Epidermal melanocyte (primary cell): ENCODE data around the gene MRPL24.

Source experiments
- DNase-seq: peaks from one replicate; pipeline ENCODE4 v3.0.0; 2011; ENCODE audit warnings: low spot score; ENCODE audit not compliant: insufficient read length

MRPL24 gene

GRCh38 chr1:156744344-156744743 is 3.5 kb upstream of the MRPL24 start:
- DNase-seq = no peak

GRCh38 chr1:156743367-156744302 is 2.7 kb upstream of the MRPL24 start:
- DNase-seq = no peak

- DNase-seq = no peak
Observed at GRCh38 chr1:156742801-156743200, 1.9 kb upstream of the MRPL24 start.

- DNase-seq = no peak
Observed at GRCh38 chr1:156742017-156742416, 1.1 kb upstream of the MRPL24 start.

DNA sequence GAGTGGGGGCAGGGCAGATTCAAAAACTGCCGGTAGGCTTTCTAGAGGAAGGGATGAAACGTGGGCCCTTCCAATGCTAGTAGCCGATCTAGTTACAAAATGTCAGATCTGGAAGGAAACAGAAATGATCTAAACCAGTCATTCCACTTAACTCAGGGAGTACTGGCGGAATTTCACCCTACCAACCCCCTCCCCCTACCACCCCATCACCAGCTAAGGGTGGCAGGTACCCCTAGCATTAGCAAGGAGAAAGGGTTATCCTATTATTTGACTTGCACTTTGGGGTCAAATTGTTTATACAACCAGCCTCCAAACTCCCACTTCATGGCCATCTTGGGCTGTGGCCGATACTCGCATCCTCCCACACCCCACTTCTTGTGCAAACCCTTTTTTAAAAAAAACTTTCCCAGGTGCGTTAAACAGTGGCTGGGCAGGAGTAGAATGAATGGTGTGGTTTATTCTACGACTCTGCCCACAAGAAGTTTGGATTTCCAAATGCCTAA is 644 bp upstream of the MRPL24 start:
- no peak for DNase-seq

DNA sequence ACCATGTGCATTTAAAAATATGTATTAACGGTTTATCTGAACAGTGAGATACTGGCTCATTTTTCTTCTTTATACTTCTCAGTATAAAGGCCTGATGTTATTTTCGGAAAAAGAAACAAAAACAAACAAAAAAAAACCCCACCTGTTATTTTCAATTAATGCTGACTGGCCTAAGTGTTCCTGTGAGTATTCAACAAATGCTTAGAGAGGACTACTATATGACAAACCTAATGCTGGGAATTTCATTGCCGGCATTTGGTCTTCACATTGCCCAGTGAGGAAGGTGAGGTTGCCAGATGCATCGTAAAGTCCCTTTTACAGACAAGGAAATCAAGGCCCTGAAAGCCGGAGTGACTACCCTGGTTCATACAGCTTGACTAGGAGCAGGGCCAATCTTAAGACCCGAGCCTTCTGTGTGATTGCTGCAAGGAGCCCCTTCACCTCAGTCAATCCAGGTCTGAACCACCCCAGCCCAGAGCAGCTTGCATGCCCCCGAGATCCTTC is 599 bp downstream of the MRPL24 start:
- no peak for DNase-seq

DNA sequence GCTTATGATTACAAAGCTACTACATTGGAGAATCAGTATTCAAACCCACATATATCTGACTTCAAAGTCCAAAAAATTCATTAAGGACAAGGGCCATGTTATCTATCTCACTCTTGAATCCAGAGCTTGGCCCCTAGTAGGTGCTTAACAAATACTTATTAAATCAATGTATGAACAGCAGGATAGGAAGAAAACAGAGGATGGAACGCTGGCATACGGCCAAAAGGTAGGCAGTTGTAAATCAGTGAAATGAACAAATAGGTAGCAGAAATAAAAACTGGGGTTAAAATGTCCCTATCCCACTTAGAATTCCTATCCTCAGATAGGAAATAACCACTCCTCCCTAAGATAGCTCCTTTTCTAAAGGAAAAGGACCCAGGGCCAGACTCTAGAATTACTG is 2.0 kb downstream of the MRPL24 start:
- DNase-seq = no peak

GRCh38 chr1:156738407-156738806 is 2.5 kb downstream of the MRPL24 start:
- DNase-seq = no peak

DNA sequence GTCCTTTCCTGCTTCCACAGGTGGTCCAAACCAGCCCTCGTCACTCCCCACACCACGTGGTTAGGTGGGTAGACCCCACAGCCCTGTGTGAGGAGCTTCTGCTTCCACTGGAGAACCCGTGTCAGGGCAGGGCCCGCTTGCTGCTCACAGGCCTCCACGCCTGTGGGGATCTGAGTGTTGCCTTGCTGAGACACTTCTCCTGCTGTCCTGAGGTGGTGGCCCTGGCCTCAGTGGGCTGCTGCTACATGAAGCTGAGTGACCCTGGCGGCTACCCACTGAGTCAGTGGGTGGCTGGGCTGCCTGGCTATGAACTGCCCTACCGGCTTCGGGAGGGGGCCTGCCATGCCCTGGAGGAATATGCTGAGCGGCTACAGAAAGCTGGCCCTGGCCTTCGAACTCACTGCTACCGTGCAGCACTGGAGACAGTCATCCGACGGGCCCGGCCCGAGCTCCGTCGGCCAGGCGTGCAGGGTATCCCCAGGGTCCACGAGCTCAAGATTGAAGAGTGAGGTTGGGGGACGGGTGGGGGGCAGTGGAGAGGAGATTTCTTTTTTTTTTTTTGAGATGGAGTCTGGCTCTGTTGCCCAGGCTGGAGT is 6.8 kb downstream of the MRPL24 start:
- no peak for DNase-seq

GRCh38 chr1:156728599-156729462 is 12.1 kb downstream of the MRPL24 start, which contains the start of gene ISG20L2:
Gene ISG20L2 (minus strand): TSS chr1:156728766. CDS start chr1:156727652, 1,114 bp downstream.
- peak; percentile 92 for DNase-seq

GRCh38 chr1:156727926-156728598 is 12.8 kb downstream of the MRPL24 start, which contains the start of gene METTL25B:
Gene METTL25B (plus strand): TSS chr1:156728469. CDS start chr1:156729105, 636 bp downstream.
- peak; percentile 85 for DNase-seq

DNA sequence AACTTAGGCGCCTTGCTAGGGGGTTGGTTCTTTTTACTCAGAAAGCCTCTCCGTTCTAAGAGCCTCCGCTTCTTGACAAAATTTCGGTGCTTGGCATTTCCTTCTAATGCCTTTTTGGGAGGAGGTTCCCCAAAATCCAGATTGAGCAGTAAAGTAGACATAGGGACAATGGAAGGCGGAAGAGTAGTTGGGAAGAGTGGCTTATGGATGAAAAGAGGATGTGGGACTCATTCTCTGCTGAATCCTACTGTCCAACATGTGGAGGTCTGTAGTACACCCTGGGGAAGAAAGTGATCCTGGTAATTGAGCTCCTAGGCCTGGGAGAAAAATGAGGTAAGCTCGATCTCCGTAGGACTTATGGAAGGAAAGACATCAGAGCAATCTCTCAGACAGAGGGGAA is 13.4 kb downstream of the MRPL24 start:
- DNase-seq = no peak

GRCh38 chr1:156726549-156727226 is 14.2 kb downstream of the MRPL24 start:
- peak; percentile 43 for DNase-seq

GRCh38 chr1:156725683-156726280 is 15.1 kb downstream of the MRPL24 start:
- DNase-seq = peak; percentile 88

- DNase-seq = no peak
Observed at GRCh38 chr1:156721535-156721934, 19.4 kb downstream of the MRPL24 start.

- peak; percentile 8 for DNase-seq
Observed at GRCh38 chr1:156721131-156721530, 19.8 kb downstream of the MRPL24 start.

DNA sequence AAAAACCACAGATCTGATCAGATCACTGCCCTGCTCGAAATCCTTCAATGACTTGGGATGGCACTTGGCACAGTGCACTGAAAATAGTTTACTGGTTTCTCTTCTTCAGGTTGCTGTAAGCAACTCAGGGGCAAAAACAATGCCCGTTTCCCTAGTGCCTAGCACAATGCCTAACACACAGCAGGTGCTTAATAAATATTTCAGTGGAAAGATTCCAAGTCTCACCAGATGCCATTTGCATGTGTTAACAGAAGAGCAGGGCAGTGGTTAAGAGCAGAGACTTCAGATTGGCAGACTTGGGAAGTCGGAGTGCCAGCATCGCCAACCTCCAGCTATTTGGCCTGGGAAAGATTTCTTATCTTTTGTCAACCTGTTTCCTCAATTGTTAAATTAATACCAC is 23.5 kb downstream of the MRPL24 start:
- DNase-seq = no peak

DNA sequence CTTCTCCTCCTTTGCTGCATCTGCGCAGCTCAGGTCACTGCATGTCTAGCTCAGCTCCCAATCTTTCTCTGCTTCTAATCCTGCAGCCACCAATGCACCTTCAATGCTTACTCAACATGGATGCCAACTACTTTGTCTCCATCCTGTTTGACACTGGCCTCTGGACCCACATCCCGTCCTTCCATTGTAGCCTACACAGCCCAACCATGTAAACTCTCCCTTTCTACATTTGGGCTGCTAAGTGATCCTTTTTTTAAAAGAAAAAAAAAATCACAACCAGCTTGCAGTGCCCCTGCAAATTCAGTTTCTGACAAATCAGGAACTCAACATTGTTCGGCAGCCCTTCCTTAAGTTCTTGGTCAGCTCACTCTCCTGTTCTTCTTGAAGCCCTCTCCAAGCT is 26.1 kb downstream of the MRPL24 start:
- DNase-seq = no peak

DNA sequence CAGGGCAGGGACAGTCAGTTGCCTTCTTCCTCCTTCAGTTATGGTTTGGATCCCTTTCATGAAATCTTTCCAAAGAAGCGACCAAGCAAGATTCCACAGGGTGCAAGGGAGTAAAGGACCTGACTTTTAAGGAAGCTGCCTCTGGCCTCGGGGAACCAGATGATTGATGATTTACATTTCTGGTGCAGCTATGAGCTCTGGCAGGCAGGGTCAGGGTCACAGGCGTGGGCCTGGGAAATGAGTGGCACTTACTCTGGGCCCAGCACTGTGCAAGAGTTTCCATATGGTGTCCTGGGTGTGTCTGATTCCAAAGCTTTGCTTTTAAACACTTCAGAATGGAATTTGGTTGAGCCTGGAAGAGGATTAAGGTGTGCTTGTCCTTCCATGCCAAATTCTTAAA is 28.3 kb downstream of the MRPL24 start:
- no peak for DNase-seq
